ENCODE measurements around the gene WDTC1. TPM values are rescaled to one million over a fixed set of nuclear protein-coding genes. Genes with fewer than 3 reads are reported as not detected.

WDTC1 gene
- polyA plus RNA-seq, 1 donor = 28.7 TPM

DNA sequence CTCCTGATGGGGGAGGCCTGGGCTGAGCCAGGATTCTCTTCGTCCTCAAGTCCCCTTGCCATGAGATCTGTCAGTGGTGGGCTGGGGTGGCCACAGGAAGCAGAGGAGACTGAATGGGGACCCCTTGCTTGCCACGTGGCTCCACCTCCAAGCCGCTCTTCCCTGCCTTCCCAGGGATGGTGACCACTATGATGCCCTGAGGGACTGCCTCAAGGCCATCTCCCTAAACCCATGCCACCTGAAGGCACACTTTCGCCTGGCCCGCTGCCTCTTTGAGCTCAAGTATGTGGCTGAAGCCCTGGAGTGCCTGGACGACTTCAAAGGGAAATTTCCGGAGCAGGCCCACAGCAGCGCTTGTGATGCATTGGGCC is 66.6 kb downstream of the WDTC1 start:
- DNase-seq (ENCODE audit: low read depth) = no peak

DNA sequence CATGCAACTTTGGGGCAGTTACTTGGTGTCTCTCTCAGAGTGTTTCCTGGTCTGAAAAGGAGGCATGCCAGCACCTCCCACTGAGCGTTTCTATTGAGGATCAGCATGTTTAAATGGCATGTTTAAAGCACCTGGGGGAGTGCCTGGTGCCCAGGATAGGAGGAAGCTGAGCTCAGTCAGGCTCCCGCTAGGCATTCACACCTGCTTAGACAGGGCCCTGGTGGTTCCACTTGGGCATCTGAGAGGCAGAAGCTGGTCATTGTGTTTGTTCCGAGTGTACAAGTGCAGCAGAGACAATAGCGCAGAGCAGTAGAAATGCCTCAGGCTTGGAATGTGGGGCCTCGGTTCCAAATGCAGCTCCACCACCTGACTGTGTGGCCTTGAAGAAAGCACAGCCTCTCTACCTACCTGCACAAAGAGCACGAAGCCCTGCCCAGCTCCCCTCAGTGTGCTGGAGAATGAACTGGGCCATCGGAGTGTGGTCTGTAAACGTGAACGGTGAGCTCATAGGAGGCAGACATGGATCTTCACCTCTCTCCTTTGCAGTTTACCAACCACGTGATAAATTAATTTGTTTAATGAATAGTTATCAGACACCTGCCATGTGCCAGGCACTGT is 67.3 kb downstream of the WDTC1 start:
- DNase-seq (ENCODE audit: low read depth) = no peak

DNA sequence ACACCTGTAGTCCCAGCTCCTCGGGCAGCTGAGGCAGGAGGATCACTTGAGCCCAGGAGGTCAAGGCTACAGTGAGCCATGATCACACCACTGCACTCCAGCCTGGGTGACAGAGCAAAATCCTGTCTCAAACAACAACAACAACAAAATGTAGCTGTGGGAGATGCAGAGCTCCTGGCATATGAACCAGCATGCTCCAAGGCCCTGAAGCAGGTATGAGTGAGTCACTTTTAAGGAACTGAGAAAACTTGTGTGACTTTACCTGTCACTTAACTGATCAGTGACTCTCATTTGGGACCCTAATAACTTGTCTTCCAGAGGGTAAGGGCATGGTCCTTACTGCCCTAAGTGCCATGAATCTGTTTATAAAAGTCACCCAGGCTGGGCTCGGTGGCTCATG is 68.2 kb downstream of the WDTC1 start:
- no peak for DNase-seq (ENCODE audit: low read depth)

DNA sequence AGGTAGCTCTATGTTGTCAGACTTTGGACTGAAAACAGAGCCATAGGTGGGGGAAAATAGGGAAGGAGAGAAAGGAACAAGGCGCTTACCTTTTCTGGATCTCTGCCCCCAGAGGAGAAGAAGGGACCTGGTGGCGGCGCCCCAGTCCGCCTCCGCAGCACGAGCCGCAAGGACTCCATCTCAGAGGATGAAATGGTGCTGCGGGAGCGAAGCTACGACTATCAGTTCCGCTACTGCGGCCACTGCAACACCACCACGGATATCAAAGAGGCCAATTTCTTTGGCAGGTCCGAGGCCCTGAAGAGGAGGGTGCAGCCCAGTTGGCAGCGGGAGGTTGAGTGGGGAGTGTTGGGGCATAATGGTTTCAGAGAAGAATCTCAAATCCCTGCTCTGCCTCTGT is 69.1 kb downstream of the WDTC1 start:
- no peak for DNase-seq (ENCODE audit: low read depth)

DNA sequence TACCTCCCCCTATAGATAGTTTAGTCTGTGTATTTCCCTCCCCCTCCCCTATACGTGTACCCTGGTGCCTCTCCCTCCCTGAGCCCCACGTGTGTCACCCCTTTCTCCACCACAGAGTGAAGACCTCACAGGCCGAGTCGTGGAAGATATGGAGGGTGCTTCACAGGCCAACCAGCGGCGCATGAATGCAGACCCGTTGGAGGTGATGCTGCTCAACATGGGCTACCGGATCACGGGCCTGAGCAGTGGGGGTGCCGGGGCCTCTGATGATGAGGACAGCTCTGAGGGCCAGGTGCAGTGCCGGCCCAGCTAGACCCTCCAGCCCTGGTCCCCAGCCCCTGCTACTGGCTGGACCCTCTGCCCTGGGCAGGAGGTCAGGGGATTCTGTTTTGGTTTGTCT is 71.6 kb downstream of the WDTC1 start:
- DNase-seq (ENCODE audit: low read depth) = no peak

DNA sequence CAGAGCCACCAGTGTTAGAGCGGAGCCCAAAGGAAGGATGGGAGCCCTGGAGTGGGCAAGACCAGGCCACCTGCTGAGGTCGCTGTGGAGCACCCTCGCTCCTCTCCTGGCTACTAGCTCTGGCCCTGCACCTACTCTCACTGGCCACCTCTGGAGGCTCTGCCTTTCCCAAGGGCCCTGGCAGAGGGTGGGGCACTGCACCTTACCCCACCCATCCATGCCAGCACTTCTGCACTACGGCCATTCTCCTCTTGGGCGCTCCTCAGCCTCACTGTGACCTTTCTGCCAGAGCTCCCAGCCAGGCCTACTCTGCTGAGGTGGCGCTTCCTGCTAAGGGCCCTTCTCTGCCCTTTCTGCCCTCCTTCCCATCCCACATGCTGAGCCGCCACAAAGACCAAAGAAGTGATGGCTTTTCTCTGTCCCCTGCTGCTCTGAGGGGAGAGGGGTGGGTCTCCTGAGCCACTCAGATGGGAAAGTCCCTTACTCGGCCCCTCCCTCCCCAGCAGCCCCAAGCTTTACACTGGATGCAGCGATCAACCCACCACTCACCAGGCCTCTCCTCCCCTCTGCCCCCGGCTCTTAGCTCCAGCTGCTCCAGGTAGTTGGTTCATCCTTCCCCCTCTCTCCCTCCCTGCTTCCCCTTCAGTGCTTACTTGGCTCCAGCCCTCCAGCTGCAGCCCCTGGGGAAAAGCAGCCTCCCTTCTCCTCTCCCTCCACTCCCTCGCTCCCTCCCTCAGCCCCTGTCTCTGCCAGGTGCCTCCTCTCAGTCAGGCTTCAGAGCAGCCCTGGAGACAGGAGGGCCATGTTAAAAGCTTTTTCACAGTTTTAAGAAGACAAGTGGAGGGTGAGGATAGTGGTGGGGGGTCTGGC is 72.7 kb downstream of the WDTC1 start:
- DNase-seq (ENCODE audit: low read depth) = no peak

DNA sequence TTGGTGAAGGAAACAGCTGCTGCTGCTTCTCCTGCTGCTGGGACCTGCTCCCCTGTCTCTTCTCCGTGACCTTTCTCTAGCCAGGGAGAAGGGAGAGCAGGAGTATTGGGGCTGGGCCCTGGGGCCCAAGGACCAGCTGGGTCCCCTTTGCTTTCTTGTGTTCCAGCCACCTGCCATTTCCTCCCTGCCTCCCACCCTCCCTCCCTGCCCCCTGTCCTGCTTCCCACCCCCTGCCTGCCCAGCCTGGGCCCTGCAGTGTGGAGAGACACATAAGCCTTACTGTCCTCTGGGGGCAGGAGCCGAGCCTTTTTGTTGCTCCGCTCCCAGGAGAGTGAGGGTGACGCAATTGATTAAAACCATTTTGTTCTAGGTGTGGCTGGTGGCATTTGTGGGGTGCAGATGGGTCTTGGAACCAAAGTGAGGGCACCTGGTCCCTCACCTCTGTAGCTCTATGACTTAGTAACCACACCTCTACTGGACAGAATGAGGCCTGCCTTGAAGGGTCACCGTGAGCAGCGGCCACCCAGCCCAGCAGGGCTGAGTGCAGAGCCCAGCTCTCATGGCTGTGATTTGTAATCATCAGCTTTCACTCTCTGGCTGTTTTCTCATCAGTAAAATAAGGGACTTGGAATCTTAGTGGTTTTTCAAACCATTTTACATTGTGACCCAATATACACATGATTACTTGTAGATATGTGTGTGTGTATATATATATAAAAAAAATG is 73.6 kb downstream of the WDTC1 start:
- no peak for DNase-seq (ENCODE audit: low read depth)

DNA sequence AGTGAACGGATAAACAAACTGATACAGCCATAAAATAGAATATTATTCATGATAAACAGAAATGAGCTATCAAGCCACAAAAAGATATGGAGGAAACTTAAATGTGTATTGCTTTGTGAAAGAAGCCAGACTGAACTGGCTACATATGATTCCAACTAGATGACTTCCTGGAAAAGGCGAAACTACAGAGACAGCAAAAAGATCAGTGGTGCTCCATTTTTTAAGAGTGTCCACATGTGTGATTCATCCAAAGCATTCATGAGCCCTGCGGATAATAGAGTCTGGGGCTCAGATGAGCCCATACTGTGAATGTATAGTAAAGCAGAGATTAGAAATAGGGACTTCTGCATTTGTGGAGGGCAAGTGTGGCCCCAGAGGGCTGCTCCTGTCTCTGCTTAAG is 79.7 kb downstream of the WDTC1 start:
- no peak for DNase-seq (ENCODE audit: low read depth)

DNA sequence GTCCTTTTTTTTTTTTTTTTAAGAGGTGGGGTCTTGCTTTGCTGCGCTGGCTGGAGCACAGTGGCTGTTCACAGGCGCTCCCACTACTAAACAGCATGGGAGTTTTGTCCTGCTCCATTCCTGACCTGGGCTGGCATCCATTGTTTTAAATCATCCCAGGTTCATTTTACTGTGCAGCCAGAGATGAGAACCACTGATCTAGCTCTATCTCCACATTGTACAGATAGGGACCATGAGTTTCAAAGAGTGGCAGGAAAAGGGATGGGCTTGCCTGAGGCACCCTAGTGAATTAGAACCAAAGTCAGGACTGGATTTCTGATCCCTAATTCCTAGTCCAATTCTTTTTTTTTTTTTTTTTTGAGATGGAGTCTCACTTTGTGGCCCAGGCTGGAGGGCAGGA is 80.3 kb downstream of the WDTC1 start:
- no peak for DNase-seq (ENCODE audit: low read depth)

DNA sequence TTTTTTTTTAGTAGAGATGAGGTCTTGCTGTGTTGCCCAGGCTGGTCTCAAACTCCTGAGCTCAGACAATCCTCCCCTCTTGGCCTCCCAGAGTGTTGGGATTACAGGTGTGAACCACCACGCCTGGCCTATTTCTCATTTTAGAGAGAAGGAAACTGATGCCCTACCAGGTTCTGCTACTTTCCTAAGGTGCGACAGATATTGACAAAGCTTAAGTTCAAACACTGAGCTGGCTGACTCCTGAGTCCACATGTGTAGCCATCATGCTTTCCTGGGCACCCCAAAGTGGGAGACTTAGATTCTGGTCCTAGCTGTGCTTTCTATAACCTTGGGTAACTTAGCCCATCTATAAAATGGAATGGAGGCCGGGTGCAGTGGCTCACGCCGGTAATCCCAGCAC is 82.4 kb downstream of the WDTC1 start:
- DNase-seq (ENCODE audit: low read depth) = no peak

DNA sequence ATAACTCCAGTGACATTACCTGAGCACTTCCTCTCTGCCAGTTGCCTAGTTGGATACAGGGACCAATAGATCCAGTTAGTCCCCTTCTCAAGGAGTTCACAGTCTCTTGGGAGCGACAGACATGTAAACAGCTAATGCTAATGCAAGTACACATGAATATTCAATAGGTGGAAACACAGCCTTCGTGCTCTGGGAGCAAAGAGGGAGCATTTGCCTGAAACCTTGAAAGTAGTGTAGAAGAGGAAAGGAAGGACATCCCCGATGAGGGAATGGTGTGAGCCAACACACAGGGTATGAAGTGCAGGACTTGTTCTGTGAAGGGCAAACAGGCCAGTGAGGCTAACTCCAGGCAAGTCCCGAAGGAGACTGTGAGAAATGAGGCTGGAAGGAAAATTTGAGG is 83.7 kb downstream of the WDTC1 start:
- DNase-seq (ENCODE audit: low read depth) = no peak

DNA sequence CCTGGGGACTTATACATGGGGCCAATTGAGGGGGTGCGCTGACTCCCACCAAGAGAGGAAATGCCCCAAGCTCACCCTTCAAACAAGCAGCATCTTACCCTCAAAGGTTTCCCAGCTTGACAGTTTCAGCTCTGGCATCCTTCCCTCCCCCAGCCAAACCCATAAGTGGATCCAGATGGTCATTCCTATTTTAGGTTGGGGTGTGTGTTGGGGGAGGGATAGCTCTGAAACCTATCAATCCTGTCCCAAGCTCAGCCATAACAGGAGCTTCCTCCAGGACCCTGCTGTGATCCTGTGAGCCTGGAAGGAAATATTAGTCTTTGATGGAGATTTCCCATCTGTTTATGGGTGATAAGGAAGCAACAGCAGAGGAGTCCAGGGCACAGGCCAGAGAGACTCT is 84.2 kb downstream of the WDTC1 start:
- DNase-seq (ENCODE audit: low read depth) = no peak

DNA sequence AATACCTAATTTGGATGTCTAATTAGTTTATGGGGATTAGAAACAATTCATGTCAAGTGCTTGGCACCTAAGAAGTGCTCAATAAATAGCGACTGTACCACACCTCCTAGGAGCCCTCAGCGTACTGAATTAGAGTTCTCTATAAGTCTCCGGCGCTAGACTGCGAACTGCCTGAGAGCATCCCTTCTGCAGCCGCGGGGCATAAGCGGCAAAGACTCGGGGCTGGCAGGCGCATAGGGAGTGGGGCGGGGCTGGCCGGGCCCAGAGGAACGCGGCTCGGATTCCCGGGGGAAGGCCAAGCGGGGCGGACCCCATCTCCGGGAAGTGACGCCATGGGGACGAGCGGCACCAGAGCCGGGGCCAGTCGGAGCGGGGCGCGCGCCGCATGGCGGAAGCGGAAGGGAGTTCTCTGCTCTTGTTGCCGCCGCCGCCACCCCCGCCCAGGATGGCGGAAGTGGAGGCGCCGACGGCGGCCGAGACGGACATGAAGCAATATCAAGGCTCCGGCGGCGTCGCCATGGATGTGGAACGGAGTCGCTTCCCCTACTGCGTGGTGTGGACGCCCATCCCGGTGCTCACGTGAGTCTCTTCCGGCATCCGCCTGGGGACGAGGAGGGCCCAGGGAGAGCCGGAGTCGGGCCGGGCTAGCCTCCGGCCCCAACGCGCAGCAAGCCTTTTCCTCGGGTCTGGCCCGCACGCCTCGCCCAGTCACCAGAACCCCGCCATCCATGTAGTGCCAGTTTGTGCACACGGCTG is 87.6 kb downstream of the WDTC1 start, which contains the start of gene TMEM222:
Gene TMEM222, plus strand, starts transcription at position 351 of the 756 bp plus-strand sequence. Its CDS starts 35 bp downstream, at position 386.
- peak; percentile 83 for DNase-seq (ENCODE audit: low read depth)

DNA sequence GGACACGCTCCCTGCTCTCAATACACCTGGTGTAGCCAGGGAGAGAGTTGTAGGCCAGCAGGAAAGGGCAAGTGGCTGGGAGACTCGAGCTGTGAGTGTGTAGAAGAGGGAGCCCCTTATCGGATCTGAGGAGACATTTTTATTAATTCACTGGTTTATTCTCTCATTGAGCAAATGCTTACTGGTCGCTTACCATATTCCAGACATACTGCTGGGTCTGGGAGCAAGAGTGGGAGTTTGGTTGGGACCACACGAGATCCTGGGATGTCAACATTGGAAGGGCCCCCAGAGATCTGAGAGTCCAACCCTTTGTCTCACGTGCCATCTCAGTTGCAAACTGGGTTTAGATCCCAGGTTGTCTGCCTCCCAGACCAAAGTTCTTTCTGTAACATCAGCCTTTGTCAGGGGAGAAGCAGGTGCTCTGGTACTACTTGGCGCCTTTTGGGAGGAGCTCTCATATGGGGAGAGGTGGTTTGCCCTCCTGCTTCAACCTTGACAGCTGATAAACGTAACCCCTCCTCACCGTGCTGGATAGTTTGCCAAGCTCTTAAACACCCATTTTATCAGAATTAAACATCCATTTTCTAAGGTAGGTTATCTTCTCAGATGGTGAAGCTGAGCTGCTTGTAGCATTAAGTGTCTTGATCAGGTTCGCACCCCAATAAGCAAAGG is 88.3 kb downstream of the WDTC1 start:
- no peak for DNase-seq (ENCODE audit: low read depth)

DNA sequence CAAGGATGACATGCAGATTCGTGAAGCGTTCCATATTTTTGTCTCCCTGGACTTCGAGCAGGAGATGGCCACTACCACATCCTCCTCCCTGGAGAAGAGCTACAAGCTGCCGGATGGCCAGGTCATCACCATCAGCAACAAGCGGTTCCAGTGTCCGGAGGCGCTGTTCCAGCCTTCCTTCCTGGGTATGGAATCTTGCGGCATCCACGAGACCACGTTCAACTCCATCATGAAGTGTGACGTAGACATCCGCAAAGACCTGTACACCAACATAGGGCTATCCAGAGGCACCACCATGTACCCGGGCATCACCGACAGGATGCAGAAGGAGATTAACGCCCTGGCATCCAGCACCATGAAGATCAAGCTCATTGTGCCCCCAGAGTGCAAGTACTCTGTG is 90.9 kb downstream of the WDTC1 start:
- no peak for DNase-seq (ENCODE audit: low read depth)

DNA sequence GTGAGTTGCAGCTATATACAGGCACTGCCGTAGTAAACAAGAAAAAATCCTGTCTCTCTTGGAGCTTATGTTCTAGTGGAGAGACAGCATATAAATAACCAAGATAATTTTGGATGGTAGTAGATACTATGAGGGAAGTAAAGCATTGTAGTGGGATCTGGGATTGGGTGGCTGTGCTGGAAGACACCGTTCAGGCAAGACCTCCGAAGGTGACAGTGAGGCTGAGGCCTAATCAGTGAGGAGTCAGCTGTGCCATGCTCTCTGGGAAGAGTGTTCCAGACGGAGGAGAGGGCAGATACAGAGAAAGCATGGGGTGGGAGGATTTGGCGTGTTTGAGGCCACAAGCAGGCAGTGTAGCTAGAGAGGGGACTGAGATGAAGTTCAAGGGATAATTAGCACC is 93.5 kb downstream of the WDTC1 start:
- DNase-seq (ENCODE audit: low read depth) = no peak

DNA sequence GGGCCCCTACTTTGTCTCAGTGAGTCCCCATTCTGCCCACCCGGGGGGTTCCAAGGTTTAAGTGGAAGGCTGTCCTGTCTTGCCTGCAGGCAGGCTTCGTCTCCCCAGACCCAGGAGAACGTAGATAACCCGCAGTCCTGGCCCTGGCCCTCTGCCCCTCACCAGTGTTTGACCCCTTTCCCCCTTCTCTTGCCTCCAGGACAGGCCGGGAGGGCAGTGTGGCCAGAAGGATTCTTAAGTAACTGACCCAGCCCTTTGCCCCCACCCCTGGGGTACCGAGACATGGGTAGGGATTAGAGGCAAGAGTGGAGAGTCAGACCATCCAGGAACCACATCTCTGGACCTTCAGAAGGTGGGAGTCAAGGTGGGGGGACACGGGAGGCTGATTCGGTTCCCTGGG is 96.4 kb downstream of the WDTC1 start:
- DNase-seq (ENCODE audit: low read depth) = no peak

DNA sequence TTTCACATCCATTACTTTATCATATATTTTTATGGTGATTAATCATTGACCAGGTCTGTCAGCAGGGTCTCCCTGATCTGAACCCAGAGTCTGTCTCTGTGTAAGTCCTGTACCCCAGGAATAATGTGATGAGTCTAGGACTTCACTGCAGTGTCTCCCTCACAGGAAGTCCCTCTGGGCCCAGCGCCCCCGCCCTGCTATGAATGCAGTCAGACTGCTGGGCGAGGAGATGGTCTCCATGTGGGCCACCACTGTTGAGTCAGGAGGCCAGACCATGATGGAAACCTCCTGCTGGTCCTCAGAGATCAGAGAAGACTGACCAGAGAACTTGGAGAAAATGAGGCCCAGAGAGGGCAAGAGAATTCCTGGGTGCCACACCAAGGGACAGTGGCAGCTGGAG is 97.0 kb downstream of the WDTC1 start:
- no peak for DNase-seq (ENCODE audit: low read depth)

DNA sequence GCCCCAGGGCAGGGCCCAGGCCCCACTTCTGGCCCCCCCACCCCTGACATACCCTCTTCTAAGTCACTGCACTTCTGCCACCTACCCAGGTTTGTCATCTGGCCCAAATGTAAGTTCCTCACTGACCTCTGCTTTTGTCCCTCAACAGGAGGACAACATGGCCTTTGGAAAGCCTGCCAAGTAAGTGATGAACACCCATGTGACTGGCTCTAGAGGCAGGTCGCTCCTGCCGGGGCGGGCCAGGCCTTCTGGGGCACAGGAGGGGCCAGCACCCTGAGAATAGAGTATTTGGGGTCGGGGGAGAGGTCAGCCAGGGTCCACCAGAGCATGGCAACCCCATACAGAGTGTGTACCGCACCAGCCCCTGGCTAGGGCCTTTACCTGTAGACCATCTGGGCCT is 97.5 kb downstream of the WDTC1 start:
- DNase-seq (ENCODE audit: low read depth) = no peak

DNA sequence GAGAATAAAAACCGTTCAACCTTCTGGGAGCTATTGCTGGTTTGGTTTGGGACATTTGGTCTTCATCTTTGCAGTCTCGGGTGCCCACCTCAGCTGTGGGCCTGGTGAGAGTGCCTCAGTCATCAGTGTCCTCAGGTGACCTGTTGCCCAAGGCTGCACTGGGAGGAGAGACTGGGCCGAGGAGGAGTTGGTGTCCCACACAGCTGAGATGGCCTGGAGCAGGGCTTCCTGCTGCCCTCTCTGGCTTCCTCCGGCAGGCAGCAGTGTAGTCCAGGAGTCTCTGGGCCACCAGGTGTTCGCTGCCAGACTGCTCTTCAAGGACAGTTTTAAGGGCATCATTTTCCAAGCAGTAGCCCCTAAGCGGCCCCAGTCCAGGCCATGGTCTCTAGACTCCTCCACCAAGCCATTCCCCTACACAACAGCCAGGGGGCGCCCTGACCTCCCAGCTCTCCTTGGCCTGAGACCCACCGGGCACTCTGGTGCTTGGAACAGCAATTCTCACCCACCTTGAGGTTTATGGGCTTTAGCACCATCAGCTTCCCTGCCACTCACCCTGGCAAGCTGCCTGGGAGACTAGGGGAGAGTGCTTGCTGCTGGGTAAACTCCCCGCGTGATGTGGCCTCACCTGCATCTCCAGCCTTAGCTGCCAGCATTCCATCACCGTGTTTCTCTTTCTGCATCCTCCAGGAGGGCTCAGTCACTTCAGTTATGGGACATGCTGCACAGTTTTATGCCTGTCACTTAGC is 98.3 kb downstream of the WDTC1 start:
- no peak for DNase-seq (ENCODE audit: low read depth)

All from forelimb muscle (tissue), 1 donor.